Body of pancreas (tissue), 4 donors: ENCODE data around the gene LRRTM3. TPM values are rescaled to one million over a fixed set of nuclear protein-coding genes. Genes with fewer than 3 reads are reported as not detected.

Source experiments
- ATAC-seq: fragments of 150-250 bp; one replicate; pipeline ENCODE4 v1.9.1; 2016
- DNase-seq, 4 donors: peaks; one replicate each; pipeline ENCODE4 v3.0.0-alpha.2; 2019
- H3K27ac ChIP-seq, 4 donors: fragments of 200-600 bp; sonication (generic); 1 replicate in 3 of 4; 2 replicates in 1 of 4; pipeline versions ENCODE4 v1.5.1 to v1.6.1; 2016 to 2019; ENCODE audit warnings: mild to moderate bottlenecking in 1 of 4, mixed read lengths in 1 of 4, moderate library complexity in 1 of 4
- H3K27me3 ChIP-seq, 2 donors: fragments of 200-600 bp; sonication (generic); one replicate each; pipeline ENCODE4 v1.6.0; 2016; ENCODE audit warnings: mild to moderate bottlenecking in 1 of 2
- H3K36me3 ChIP-seq, 2 donors: fragments of 200-600 bp; sonication (generic); replicated peaks in 1 of 2; 2 replicates each; pipeline ENCODE4 v1.5.1; 2016; ENCODE audit warnings: low read depth in 2 of 2; ENCODE audit not compliant: insufficient read depth in 1 of 2
- H3K4me1 ChIP-seq: fragments of 200-600 bp; sonication (generic); one replicate; pipeline ENCODE4 v1.6.0; 2016
- H3K4me3 ChIP-seq, 2 donors: fragments of 200-600 bp; sonication (generic); 1 replicate in 1 of 2; 2 replicates in 1 of 2; pipeline ENCODE4 v1.5.1; 2016 to 2019
- H3K9me3 ChIP-seq, 3 donors: fragments of 200-600 bp; sonication (generic); 1 replicate in 2 of 3; 2 replicates in 1 of 3; pipeline ENCODE4 v1.5.1; 2016
- CTCF ChIP-seq, 7 experiments: fragments of 450-650 bp in 4 of 7; fragments of 200-600 bp in 3 of 7; sonication (generic) in 3 of 7; IDR thresholded peaks; one replicate each; pipeline ENCODE4 v1.5.1; 2016 to 2019; ENCODE audit warnings: antibody characterized with exemption in 7 of 7
- POLR2A ChIP-seq, 3 donors: fragments of 450-650 bp; IDR thresholded peaks; one replicate each; pipeline ENCODE4 v1.6.1; 2016; ENCODE audit warnings: antibody characterized with exemption in 3 of 3, mild to moderate bottlenecking in 2 of 3
- WGBS, 2 donors: methylation state at CpG; one replicate each; pipeline ENCODE4 v1.1.5; 2017; 5-methylcytosine and 5-hydroxymethylcytosine counted together
- intact Hi-C: fragments of 100-400 bp; cut with DNase I; formaldehyde crosslinking; loops from one replicate; pipeline ENCODE4 v1.15.1; 2023
- total RNA-seq, 2 donors: library from RNA; depleted of rRNA; stranded (reverse); fragments of >200 nt; gene quantifications; one replicate each; pipeline ENCODE4 v1.1.0, GENCODE V29; 2016

The LRRTM3 gene
- total RNA-seq, 2 donors from 2014 or later = 1.3 TPM

GRCh38 chr10:66882271-66882670 lies 43.6 kb upstream of the LRRTM3 start:
- no peak overlapping the region for H3K27ac ChIP-seq
- H3K4me1 ChIP-seq = no peaks in the 10 kb centered on the region
- DNase-seq = no peak
- intact Hi-C loops = no loop called here
- no peak for TF ChIP-seq CTCF (IDR thresholded peaks at IDR 0.05)
- TF ChIP-seq POLR2A (IDR thresholded peaks at IDR 0.05) = no peak
- no peaks in the 10 kb centered on the region for H3K27me3 ChIP-seq
- H3K36me3 ChIP-seq = no peaks in the 10 kb centered on the region
- H3K9me3 ChIP-seq = no peaks in the 10 kb centered on the region
- ATAC-seq = no peak
- WGBS, 2 donors = 72 to 74% methylated on average over 2 of the region's 2 CpGs
- no peak overlapping the region for H3K4me3 ChIP-seq

- Histone ChIP-seq H3K4me1 (no peaks in the 10 kb centered on the region), H3K27me3 (no peaks in the 10 kb centered on the region), H3K9me3 (no peaks in the 10 kb centered on the region), H3K36me3 (no peaks in the 10 kb centered on the region), H3K4me3 (no peak overlapping the region), H3K27ac (no peak overlapping the region)
- no peak for DNase-seq
- intact Hi-C loops = no loop called here
- TF ChIP-seq POLR2A (IDR thresholded peaks at IDR 0.05) (no peak), CTCF (IDR thresholded peaks at IDR 0.05) (no peak)
- no peak for ATAC-seq
Measured at GRCh38 chr10:66886848-66887247, 39.0 kb upstream of the LRRTM3 start.

DNA sequence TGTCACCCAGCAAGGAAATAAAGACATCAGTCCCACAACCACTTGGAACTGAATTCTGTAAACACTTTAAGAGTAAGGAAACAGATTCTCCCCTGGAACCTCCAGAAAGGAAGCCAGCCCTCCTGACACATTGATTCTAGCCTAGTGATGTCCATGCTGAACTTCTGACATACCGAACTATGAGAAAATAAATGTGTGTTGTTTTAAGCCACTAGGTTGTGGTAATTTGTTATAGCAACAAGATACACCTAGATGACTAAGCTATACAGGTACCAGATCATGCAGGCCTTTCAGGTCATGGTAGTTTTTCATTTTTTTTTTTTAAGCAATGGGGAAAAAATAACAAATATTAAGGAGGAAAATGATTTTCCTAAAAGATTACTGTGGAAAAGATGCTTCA lies 37.6 kb upstream of the LRRTM3 start:
- TF ChIP-seq CTCF (IDR thresholded peaks at IDR 0.05) (no peak), POLR2A (IDR thresholded peaks at IDR 0.05) (no peak)
- ATAC-seq = no peak
- H3K27me3 ChIP-seq = no peaks in the 10 kb centered on the region
- intact Hi-C loops = no loop called here
- 63 to 75% methylated on average over 1 of the region's 1 CpG for WGBS, 2 donors
- H3K4me1 ChIP-seq = no peaks in the 10 kb centered on the region
- no peaks in the 10 kb centered on the region for H3K36me3 ChIP-seq
- H3K27ac ChIP-seq = no peak overlapping the region
- no peak overlapping the region for H3K4me3 ChIP-seq
- no peaks in the 10 kb centered on the region for H3K9me3 ChIP-seq
- DNase-seq = no peak

- ATAC-seq (no peak), DNase-seq (no peak)
- H3K4me1 ChIP-seq = no peaks in the 10 kb centered on the region
- H3K9me3 ChIP-seq = no peaks in the 10 kb centered on the region
- intact Hi-C loops = no loop called here
- no peak overlapping the region for H3K27ac ChIP-seq
- H3K27me3 ChIP-seq = no peaks in the 10 kb centered on the region
- WGBS, 2 donors = 38 to 58% methylated on average over 2 of the region's 2 CpGs
- H3K36me3 ChIP-seq = no peaks in the 10 kb centered on the region
- no peak overlapping the region for H3K4me3 ChIP-seq
- TF ChIP-seq POLR2A (IDR thresholded peaks at IDR 0.05) (no peak), CTCF (IDR thresholded peaks at IDR 0.05) (no peak)
Measured at GRCh38 chr10:66892871-66893270, 33.0 kb upstream of the LRRTM3 start.

DNA sequence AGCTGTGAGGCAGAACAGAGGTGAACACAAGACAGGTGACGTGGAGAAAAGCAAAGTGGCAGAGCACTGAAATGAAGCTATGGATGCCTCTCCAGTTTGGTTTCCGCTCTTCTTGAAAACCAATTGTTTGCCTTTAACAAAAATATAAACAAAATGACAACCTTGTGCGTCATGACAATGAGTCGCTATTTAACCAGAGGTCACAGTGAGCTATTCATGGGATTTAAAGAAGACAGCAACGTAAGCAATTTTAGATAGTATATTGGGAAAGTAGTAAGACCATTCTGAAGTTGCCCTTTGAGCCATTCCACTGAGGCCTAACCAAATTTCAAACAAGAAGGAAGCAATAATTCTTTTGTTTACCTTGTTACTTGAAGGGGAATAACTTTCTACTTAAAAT lies 15.2 kb upstream of the LRRTM3 start:
- ATAC-seq (no peak), DNase-seq (no peak)
- intact Hi-C loops = no loop called here

More for the DNA sequence above, 15.2 kb upstream of the LRRTM3 start:
- Histone ChIP-seq H3K4me1 (no peaks in the 10 kb centered on the region), H3K4me3 (no peak overlapping the region), H3K27me3 (no peaks in the 10 kb centered on the region), H3K36me3 (no peaks in the 10 kb centered on the region), H3K9me3 (no peaks in the 10 kb centered on the region), H3K27ac (no peak overlapping the region)
- WGBS, 2 donors = 82 to 86% methylated on average over 5 of the region's 5 CpGs
- no peak for TF ChIP-seq POLR2A (IDR thresholded peaks at IDR 0.05)
- no peak for TF ChIP-seq CTCF (IDR thresholded peaks at IDR 0.05)
